ENCODE data around the gene FANCC.
"Not testable (repeated sequence)": the region's sequence is repeated elsewhere in the genome, so short reads cannot be mapped to it uniquely, and the experiment has no call there.

The FANCC gene

DNA sequence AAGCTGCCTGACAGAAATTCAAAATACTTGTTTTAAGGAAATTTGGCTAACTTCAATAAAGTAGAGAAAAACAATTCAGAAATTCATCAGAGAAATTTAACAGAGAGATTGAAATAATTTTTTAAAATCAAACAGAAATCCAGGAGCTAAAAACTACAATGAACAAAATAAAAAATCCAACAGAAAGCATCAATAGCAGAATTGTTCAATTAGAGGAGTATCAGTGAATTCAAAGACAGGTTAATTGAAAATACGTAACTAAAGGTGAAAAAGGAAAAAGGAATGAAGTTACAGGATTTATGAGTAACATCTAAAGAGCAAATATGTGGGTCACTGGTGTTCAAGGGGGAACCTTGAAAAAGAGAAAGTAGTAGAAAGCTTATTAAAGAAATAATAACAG, 36.8 kb downstream of the FANCC start:
- no peak for DNase-seq

DNA sequence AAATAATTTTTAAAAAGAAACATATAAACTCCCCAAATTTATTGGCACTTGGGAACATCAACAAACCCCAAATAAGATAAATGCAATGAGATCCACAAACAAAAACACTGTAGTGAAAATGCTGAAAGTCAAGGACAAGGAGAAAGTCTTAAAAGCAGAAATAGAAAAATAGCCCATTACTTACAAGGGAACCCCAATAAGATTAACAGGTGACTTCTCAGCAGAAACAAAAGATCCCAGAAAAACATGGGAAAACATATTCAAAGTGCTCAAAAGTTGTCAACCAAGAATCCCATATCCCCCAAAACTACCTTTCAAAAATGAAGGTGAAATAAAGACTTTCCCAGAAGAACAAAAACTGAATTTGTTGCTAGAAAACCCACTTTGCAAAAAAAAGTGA, 40.0 kb downstream of the FANCC start:
- no peak for DNase-seq

DNA sequence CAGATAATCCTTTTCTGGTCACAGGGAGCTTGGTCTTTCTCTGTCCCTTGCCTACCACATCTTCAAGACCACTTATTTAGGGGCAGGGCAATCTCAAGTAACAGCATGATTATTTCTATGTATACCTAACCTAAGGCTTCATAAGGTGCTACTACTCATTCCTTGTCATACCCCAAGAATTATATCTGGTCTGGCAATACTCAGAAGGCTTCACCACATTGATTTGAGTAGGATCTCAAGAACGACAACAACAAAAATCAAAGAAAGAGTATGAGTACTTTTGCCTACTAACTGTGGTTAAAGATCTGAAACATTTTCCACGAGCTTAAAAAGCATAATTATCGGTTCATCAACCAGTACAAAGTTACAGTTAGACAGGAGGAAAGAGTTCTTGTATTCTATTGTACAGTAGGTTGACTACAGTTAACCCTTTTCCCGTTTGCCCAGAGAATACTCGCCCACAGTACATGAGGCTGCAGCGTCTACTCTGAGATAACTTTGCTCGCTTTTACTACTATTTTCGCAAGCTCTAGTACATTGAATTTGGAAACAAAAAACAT, 41.0 kb downstream of the FANCC start:
- DNase-seq, result no peak

DNA sequence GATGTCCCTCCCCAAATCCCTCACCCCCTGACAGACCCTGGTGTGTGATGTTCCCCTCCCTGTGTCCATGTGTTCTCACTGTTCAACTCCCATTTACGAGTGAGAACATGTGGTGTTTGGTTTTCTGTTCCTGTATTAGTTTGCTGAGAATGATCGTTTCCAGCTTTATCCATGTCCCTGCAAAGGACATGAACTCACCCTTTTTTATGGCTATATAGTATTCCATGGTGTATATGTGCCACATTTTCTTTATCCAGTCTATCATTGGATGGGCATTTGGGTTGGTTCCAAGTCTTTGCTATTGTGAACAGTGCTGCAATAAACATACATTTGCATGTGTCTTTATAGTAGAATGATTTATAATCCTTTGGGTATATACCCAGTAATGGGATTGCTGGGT, 43.3 kb downstream of the FANCC start:
- DNase-seq, result not testable (repeated sequence)

DNA sequence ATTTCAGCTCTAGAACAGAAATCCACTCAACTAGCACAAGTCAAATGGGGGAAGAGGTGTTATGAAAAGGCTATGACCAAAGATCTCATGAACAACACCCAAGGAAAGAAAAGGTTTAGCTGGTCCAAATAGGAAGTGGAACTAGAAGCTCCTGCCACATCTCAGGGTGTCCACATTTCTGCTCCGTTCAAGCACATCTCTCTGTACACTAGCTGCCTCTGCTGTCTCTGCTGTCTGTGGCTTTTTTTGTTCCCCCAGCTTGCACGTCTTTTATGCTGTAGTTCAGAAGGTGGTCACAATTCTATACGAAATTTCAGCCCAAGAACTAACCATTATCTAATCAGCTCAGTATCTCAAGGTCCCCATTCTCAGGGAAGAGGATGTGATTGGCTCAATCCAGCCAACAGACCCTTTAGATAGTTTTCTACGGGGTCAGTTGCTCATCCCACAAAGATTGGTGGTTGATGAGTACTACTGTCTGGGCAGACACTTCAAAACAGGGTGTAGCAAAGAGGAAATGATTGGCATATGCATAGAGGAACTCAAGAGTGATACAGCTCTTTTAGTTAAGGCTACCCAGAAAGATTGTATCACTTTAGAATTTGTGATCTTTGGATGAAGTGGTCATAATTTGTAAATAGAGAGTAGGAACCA, 44.0 kb downstream of the FANCC start:
- no peak for DNase-seq

DNA sequence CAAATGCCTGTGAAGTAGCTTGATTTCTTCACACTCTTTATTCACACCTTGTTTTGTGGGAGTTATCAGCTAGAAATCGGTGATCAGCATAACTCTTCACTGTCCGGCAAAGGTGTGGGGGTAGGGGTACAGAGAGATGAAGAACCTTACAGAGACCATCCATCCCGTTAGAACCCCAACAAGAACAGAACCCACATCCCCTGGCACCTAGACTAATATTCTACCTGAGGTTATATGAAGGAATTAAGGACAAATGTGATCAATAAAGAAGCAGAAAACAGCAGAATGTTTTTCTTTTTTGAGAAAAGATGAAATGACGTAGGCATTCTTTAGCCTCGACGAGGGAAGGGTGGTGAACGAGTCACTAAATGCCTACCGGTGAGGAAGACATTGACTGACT, 44.7 kb downstream of the FANCC start:
- no peak for DNase-seq

DNA sequence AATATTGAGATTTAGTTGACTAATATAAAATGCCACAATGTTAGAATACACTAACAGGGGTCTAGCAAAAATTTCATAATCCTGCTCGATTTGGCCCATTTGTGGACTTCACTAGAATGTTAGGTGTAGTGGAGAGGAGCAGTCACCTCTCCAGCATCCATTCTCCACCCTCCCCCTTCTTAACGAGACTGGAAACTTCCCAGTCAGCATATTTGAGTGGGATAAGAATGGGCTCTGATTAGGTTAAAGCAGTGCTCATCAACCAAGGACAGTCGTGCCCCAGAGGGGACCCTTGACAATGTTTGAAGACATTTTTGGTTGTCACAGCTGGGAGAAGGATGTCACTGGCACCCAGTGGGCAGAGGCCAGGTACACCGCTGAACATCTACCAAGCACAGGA, 46.7 kb downstream of the FANCC start:
- DNase-seq, result no peak

DNA sequence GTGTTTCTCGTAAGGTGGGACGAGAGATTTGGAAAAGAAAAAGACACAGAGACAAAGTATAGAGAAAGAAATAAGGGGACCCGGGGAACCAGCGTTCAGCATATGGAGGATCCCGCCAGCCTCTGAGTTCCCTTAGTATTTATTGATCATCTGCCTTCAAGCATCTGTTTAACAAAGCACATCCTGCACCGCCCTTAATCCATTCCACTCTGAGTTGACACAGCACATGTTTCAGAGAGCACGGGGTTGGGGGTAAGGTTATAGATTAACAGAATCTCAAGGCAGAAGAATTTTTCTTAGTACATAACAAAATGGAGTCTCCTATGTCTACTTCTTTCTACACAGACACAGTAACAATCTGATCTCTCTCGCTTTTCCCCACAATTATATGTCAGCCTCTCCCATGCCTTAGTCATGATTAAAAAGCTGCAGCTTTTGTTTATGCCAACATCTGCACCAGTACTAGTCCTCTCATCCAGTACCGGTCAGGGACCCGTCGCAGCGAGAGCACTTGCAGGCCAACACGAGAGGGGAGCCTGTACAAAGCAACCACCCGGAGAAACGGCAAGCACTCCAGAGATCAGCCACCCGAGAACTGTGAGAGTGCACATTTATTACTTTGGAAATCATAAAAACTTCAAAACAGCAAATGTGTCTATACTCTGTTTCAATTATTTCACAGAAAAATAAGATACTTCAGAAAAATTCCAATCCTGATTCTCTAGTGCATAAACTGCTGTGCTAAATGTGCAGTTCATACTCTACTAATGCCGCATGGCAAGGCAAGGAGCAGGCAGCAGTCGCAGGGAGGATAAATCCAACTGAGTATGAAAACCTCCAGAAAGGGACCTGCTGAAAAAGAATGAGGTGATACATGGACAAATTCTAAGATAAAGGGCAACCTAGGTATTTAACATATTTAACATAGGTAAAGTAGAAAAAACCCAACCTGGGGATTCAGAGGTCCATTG, 47.4 kb downstream of the FANCC start:
- peak; percentile 51 for DNase-seq

DNA sequence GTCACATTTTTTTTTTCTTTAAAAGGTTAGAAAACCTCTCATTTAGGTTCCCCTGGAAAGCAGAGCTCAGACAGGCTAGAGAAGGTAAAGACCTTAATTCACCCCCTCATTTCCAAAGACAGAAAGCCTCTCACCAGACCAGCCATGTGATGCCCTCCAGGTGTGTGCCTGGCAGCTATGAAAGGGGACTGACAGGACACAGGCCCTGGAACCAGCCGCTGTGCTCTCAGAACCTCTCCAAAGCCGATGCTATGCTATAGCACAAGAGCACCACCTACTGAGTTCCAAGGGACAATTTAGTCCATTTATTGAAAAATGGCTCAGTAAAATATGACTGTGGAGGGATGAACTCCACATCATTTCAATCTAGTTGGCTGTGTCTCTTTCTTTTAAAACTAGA, 48.8 kb downstream of the FANCC start:
- peak; percentile 62 for DNase-seq

DNA sequence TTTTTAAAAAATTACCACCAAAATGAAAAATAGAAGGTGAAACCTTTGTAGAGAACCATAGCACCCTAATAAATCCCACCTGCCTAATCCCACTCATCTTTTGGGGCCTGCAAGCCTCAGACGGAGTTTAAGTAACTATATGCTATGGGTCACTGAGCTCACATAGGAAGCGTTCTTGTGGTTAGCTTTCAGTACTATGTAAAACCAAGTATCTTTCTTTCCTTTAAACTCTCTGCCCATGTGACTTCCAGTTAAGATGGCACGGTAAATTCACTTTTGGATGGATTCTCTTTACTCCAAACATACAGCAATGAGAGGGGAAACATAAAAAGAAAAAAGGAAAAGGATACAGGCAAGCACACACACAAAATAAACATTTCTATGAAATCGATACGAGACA, 50.9 kb downstream of the FANCC start:
- no peak for DNase-seq

DNA sequence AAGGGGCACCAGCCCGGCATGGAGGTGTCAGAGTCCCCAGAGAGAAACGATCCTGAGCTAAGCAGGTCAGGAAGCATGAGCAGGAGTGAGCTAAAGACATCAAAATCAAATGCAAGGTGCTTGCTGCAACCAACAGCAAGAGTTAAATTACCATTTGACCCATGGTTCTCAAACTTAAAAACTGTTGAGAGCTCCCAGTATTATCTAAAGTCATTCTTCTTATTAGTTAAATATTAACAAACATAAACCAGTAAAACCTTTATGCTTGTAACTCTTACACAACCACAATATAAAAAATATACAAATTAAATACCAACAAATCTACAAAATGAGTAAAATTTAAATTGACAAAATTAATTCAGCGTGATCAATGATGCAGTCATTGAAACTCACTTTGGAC, 51.5 kb downstream of the FANCC start:
- no peak for DNase-seq

DNA sequence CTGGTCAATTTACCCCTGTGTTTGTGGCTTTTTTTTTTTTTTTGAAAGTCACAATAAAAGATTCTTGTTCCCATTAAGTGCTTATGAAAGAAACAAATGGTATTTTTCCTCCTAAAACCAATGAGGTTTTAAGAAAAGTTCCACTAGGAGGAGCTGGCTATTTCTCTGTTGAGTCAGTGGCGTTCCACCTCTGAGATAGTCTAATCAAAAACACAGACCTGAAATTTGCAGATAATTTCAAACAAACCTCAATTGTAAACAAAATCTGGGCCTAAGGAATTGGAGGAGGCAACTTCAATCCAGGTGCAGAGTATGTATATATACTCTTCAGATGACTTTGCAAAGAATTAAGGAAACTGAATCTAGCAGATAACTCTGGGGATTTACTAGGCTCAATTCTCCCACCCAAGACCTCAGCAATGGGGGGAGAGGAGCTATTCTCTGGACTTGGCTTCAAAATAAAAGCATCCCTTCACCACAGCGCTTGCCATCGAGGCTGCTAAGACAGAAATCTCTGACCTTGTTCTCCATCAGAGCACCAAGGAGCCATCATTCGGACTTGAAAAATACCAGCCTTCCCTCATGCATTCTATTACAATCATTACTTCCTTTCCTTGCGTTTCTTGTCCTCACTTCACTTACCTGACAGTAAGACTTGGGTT, 52.4 kb downstream of the FANCC start:
- DNase-seq, result no peak

DNA sequence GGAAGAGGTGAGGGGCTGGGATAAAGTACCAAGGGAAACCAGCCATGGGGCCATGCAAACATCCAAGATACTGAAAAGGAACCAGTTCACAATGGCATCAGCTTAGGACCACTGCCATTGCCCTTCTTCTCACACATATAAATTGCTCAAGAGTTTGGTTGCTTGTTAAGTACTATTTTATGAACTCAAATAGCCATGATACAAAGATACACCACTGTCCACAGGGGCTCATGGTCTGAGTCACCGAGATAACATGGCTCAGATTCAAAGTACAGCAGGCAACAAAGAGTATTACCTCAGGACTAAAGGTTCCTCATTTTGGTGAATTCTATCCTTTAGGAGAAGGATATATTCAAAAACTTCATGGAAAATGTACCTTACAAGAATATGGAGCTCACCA, 55.6 kb downstream of the FANCC start:
- DNase-seq, result no peak

DNA sequence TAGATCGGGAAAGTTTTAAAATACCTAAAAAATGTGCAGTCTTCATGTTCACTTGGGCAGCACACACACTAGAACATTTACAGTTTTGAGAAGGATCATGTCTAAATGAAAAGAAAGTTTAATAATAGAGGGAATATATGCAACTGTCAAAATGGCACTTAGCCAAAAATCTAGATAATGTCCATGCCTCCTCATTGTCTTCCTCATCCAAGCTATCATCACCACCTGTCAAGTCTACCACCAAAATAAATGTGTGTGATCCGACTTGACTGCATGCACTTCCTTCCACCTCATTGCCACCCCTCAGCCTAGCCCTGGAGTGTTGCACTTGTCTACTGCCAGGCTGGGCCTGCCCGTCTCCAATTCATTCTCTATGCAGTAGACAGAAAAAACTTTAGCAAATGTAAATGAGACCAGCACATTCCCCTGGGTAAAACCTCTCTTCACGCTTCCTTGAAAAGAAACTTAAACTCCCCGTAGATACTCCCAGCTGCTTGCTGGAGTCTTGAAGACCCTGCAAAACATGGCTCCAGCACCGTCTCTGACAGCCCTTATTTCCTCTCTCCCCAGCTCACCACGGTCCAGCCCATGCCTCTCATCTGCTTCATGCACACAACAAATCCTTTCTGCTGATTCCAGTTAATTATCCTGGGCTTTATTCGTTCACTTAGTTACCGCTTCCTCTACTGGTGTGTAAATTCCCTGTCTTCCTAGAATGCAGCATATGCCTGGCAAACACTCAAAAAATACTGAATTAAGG, 66.9 kb downstream of the FANCC start:
- DNase-seq, result peak; percentile 56

DNA sequence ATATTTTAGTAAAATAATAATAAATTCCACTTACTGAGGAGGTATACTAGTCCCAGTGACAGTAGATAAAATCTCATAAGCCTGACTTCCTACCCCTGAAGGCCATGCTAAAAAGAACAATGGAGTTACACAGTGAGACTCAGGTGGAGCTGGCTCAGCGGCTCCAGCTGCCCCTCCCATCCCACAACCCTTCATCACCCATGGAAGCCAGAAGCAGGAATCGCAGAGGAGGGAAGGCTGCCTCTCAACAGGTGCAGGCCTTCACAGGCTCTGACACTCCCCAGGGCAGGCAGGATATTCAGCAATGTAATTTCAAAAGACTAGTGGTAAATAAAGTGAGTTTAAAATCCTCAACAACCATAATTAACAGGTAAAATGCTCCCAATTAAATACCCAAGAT, 67.5 kb downstream of the FANCC start:
- DNase-seq, result no peak

DNA sequence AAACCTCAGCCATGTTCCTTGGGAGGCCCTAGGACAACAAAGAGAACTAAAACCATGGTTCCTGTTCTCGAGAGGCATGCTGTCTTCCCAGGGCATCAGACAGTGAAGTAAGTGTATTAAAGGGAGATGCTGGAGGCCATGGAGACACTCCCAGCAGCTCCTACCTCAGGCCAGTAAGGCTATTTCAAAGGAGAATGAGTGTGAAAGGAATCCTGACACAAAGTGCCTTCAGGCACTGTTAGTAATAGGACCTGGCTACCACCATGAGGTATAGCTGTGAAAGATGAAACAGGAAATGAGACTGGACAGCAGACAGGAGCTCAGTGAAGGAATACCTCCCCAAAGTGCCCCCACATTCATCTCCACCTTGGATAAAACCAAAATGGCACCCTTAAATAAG, 71.0 kb downstream of the FANCC start:
- no peak for DNase-seq

DNA sequence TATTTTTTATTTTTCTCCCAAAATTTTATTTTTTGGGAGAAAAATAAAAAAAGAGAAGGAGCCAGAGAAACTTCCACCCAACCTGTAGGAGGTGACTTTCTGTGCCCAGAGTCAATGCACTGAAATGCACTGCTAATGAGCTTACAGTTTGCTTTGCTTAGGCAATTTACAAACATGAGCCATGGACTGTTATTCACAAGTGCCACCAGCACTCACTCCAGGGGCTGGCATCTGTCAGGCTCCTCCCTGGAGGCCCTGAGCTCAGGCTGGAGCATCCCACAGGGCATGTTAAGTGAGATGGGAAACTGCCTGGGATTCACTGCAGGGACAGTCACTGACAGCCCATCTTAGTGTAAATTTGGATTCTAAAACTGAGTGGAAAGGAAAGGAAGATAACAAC, 74.9 kb downstream of the FANCC start:
- DNase-seq, result no peak

DNA sequence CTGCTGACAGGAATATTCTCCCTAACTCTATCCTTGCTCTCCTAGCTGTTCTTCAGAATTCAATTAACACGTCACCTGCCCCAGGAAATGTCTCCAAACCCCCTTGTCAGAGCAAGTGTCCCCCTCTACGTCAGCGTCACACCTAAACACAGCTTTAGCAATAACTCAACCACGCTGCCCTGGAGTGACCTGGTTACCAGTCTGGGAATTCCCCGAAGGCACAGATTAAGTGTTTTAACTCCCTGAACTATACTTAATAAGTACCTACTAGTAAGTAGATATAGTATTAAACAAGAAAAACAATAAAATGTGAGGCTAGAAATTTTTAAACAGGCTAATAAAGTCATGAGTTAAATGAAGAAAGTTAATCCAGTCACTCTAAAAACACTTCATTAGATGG, 78.4 kb downstream of the FANCC start:
- no peak for DNase-seq

DNA sequence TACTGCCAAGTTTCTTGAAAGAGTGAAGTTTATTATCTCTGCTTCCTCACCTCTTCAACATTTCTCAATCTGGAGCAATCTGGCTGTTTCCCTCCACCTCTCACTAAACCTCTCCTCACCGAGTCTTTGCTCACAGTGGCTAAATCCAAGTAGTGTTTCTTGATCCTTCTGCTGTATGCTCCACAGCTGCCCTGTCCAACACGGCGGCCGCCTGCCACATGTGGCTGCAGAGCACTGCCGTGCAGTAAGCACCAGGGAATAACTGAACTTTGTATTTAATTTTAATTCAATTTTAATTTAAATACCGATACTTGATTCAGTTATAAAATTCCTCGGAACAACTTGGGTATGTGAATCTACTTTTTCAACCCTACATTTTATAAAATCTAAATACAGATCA, 80.2 kb downstream of the FANCC start:
- DNase-seq, result no peak

DNA sequence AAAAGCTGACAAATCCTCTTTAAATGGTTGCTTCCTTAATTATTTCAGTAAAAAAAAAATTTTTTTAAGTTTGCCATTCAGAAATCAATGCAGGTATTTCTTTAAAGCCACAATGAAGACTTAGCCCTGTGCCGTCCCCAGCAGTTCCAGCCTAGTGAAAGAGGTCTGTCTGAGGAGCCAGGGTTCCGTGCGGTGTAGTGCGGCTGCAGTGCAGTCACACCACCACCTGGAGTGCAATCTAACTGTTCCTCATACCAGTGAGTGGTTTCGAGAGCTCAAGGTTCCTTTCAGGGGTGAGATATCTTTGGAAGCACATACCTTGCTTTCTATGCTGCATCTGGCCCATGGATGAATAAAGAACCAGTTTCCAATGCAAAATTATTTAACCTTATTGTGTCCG, 87.5 kb downstream of the FANCC start:
- DNase-seq, result no peak

DNA sequence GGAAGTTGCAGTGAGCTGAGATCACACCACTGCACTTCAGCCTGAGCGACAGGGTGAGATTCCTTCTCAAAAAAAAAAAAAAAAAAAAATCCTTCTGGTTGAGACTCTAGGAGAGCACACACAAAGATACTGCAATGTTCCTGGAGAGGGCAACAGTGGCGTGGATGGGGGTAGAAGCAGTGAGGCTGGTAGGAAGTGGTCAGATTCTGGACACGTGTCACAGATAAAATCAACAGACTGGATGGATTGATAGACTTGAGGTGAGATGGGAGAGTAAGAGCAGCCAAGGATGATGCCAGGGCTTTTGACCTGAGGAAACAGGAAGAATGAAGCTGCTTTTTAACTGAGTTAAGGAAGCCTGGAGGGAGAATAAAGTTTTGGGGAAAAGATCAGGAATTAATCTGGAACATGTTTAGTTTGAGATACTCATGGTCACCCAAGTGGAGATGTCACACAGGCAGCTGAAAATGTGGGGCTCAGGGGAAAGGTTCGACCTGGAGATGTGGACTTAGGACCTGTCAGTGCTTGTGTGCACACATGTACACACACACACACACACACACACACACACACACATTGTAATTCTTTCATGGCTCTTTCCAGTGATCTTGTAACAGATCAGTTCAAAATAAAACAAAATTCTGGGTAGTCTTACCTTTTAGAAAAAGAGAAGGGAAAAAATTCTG, 88.1 kb downstream of the FANCC start:
- no peak for DNase-seq

DNA sequence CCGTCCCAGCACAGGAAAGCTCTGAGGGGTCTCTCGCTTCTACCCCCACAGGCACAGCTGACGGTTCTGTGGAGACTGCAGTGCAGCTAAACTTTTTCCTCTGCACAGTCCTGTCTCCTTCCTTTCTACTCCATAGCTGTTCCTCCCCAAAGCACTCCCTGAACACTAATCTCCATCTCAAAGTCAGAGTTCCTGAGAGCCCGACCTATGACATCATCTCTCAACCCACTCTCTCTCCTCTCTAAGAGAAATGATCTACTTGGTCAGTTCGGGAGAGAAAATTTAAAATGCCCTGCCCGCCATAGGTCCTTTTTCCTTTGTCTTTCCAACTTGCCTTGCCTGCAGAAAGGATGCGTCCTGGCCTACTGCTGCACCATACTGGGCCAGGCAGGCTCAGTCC, 90.6 kb downstream of the FANCC start:
- DNase-seq, result no peak
